ENCODE results near the gene RRH. TPM values are rescaled to one million over a fixed set of nuclear protein-coding genes. Genes with fewer than 3 reads are reported as not detected.

The RRH gene
- total RNA-seq, 2 donors from 2014 or later, result 0.27 to 0.74 TPM

DNA sequence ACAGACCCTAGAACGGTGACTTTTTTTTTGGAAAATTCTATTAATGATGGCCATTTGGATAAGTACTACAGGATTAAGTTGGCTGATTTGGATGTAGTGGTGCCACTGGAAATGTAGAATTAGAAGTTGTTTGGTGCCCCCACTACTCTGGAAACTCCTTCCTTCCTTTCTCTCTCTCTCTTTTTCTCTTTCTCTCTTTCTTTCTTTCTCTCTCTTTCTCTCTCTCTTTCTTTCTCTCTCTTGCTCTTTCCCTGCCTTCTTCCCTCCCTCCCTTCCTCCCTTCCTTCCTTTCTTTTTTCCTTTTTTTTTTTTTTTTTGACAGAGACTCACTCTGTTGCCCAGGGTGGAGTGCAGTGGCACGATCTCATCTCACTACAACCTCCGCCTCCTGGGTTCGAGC is 9.5 kb upstream of the RRH start:
- TF ChIP-seq POLR2A (IDR thresholded peaks at IDR 0.05), result no peak
- no peak for TF ChIP-seq POLR2AphosphoS5 (IDR thresholded peaks at IDR 0.05)
- TF ChIP-seq CTCF (IDR thresholded peaks at IDR 0.05), result no peak
- H3K36me3 ChIP-seq, result peaks cover 0 to 3% of the 10 kb centered on the region in 2 donors
- no peaks in the 10 kb centered on the region for H3K27me3 ChIP-seq (replicated peaks; ENCODE audit: insufficient read depth)
- intact Hi-C loops (cut with DNase I), result loop anchor here (5.0 kb wide), 2 partner anchors 116 to 386 kb away; partner anchors contain the start of genes CASP6 and SEC24B
- H3K4me3 ChIP-seq, result no peak overlapping the region
- no peak overlapping the region for H3K27ac ChIP-seq
- H3K9me3 ChIP-seq, result no peaks in the 10 kb centered on the region
- H3K4me1 ChIP-seq (replicated peaks), result peaks cover 7% of the 10 kb centered on the region
- DNase-seq (ENCODE audit: low spot score), result no peak
- WGBS, result 98% methylated on average over 4 of the region's 4 CpGs

- no peaks in the 10 kb centered on the region for H3K27me3 ChIP-seq (replicated peaks; ENCODE audit: insufficient read depth)
- no peak overlapping the region for H3K4me3 ChIP-seq
- H3K36me3 ChIP-seq, result peaks cover 0 to 3% of the 10 kb centered on the region in 2 donors
- H3K4me1 ChIP-seq (replicated peaks), result peaks cover 7% of the 10 kb centered on the region
- no peaks in the 10 kb centered on the region for H3K9me3 ChIP-seq
- intact Hi-C loops (cut with DNase I), result no loop called here
- WGBS, result 32% methylated on average over 2 of the region's 2 CpGs
- DNase-seq (ENCODE audit: low spot score), result peak; percentile 8
- TF ChIP-seq POLR2AphosphoS5 (IDR thresholded peaks at IDR 0.05) (no peak), POLR2A (IDR thresholded peaks at IDR 0.05) (no peak), CTCF (IDR thresholded peaks at IDR 0.05) (no peak)
- no peak overlapping the region for H3K27ac ChIP-seq
Measured at GRCh38 chr4:109820563-109820962, 7.2 kb upstream of the RRH start.

DNA sequence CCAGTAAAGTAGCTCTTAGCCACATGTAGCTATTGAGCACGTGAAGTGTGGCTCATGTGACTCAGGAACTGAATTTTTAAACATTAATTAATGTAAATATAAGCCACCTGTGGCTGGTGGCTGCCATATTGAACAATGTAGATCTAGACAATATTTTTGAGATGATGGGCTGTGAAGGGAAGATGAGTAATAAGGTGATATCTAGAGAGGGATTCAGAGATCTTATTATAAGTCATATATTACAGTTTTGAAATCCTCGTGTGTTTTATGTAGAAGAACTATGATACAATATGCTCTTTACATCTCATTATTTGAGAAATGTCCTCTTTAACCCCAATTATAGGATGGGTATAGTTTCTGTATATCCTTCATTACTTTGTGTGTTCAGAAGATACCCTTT is 6.6 kb upstream of the RRH start:
- TF ChIP-seq POLR2A (IDR thresholded peaks at IDR 0.05), result no peak
- no peak for TF ChIP-seq POLR2AphosphoS5 (IDR thresholded peaks at IDR 0.05)
- no peak for TF ChIP-seq CTCF (IDR thresholded peaks at IDR 0.05)
- Histone ChIP-seq H3K9me3 (no peaks in the 10 kb centered on the region), H3K4me1 (replicated peaks) (peaks cover 6% of the 10 kb centered on the region), H3K4me3 (no peak overlapping the region), H3K36me3 (peaks cover 0 to 3% of the 10 kb centered on the region in 2 donors), H3K27me3 (replicated peaks; ENCODE audit: insufficient read depth) (no peaks in the 10 kb centered on the region), H3K27ac (no peak overlapping the region)
- 61% methylated on average over 2 of the region's 2 CpGs for WGBS
- DNase-seq (ENCODE audit: low spot score), result no peak
- intact Hi-C loops (cut with DNase I), result no loop called here

GRCh38 chr4:109826719-109827118 is 1.1 kb upstream of the RRH start:
- intact Hi-C loops (cut with DNase I), result no loop called here
- H3K27ac ChIP-seq, result no peak overlapping the region
- H3K9me3 ChIP-seq, result no peaks in the 10 kb centered on the region
- no peak for DNase-seq (ENCODE audit: low spot score)
- H3K4me3 ChIP-seq, result no peak overlapping the region
- H3K4me1 ChIP-seq (replicated peaks), result no peaks in the 10 kb centered on the region
- no peaks in the 10 kb centered on the region for H3K27me3 ChIP-seq (replicated peaks; ENCODE audit: insufficient read depth)
- TF ChIP-seq POLR2AphosphoS5 (IDR thresholded peaks at IDR 0.05) (no peak), CTCF (IDR thresholded peaks at IDR 0.05) (peak in 3 of 4 experiments; percentile 28 to 60 (median 57)), POLR2A (IDR thresholded peaks at IDR 0.05) (no peak)
- no peaks in the 10 kb centered on the region for H3K36me3 ChIP-seq

- Histone ChIP-seq H3K9me3 (no peaks in the 10 kb centered on the region), H3K4me1 (replicated peaks) (no peaks in the 10 kb centered on the region), H3K4me3 (no peak overlapping the region), H3K36me3 (no peaks in the 10 kb centered on the region), H3K27me3 (replicated peaks; ENCODE audit: insufficient read depth) (no peaks in the 10 kb centered on the region), H3K27ac (no peak overlapping the region)
- WGBS, result 95% methylated on average over 4 of the region's 4 CpGs
- DNase-seq (ENCODE audit: low spot score), result no peak
- TF ChIP-seq POLR2AphosphoS5 (IDR thresholded peaks at IDR 0.05), result no peak
- TF ChIP-seq CTCF (IDR thresholded peaks at IDR 0.05), result no peak
- no peak for TF ChIP-seq POLR2A (IDR thresholded peaks at IDR 0.05)
- intact Hi-C loops (cut with DNase I), result no loop called here
Measured at GRCh38 chr4:109833756-109834155, 6.0 kb downstream of the RRH start.

Measured in prostate gland (tissue), 2 donors.